Hematopoietic multipotent progenitor cell treated with erythropoietin and hydrocortisone succinate and interleukin-3 and kit ligand, for 8 days (in vitro differentiated cells): ENCODE data around the gene MUC20.
"Not testable (repeated sequence)": the region's sequence is repeated elsewhere in the genome, so short reads cannot be mapped to it uniquely, and the experiment has no call there.

ENCODE experiments used
- DNase-seq: peaks from one replicate; pipeline ENCODE4 v3.0.0-alpha.2; 2015

The MUC20 gene

DNA sequence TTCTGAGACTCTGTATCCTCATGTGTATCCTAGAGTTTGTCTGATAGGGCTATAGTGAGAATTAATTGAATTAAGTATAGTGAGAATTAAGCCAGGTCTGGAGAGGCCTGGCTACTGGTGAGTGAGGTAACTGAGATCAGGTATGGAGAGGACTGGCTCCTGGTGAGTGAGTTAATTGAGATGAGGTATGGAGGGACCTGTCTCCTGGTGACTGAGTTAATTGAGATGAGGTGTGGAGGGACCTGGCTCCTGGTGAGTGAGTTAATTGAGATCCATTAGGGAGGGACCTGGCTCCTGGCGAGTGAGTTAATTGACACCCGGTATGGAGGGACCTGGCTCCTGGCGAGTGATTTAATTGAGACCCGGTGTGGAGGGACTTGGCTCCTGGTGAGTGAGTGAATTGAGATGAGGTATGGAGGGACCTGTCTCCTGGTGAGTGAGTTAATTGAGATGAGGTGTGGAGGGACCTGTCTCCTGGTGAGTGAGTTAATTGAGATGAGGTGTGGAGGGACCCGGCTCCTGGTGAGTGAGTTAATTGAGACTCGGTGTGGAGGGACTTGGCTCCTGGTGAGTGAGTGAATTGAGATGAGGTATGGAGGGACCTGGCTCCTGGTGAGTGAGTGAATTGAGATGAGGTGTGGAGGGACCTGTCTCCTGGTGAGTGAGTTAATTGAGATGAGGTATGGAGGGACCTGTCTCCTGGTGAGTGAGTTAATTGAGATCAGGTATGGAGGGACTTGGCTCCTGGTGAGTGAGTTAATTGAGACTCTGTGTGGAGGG is 10.5 kb upstream of the MUC20 start:
- not testable (repeated sequence) for DNase-seq

DNA sequence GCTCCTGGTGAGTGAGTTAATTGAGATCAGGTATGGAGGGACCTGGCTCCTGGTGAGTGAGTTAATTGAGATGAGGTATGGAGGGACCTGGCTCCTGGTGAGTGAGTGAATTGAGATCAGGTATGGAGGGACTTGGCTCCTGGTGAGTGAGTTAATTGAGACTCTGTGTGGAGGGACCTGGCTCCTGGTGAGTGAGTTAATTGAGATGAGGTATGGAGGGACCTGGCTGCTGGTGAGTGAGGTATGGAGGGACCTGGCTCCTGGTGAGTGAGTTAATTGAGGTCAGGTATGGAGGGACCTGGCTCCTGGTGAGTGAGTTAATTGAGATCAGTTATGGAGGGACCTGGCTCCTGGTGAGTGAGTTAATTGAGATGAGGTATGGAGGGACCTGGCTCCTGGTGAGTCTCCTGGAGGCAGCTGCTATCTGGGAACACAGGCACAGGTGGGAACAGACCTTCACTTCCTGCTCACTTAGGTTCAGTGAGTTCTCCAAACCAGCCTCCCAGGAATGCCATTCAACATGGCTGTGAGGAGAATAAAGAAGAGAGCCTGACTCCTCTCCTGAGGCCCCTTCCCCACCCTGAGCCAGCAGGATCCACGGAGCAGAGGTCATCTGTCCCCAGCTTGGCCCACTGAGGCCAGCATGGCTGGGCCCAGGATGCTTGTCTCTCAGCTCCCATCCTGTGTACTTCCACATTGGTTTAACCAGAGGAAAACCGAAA is 9.5 kb upstream of the MUC20 start:
- not testable (repeated sequence) for DNase-seq

DNA sequence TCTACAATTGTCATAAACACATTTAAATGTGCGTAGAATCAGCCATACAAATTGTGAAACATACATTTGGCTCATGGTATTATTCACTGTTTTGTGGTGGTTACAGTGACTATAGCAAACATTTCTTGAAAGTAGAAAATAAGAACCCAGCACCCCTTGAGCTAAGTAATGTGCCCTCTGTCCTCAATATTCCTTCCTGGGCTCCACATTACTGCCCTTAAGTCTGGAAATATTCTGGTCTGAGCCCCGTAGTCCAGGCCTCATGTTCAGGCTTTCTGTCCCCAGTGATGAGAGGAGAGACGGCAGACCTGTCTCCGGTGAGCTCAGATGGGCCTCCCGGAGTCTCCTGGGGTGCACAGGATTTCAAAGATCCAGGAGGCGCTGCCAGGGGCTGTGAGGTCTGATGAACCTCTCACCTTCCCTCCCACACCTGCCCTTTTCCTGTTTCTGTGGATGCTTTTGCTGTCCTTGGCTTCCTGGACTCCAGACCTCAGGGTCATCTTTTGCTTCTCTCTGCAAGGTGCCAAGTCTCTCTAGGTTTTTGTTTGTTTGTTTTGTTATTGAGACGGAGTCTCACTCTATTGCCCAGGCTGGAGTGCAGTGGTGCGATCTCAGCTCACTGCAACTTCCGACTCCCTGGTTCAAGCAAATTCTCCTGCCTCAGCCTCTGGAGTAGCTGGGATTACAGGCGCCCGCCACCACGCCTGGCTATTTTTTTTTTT is 8.8 kb upstream of the MUC20 start:
- no peak for DNase-seq

DNA sequence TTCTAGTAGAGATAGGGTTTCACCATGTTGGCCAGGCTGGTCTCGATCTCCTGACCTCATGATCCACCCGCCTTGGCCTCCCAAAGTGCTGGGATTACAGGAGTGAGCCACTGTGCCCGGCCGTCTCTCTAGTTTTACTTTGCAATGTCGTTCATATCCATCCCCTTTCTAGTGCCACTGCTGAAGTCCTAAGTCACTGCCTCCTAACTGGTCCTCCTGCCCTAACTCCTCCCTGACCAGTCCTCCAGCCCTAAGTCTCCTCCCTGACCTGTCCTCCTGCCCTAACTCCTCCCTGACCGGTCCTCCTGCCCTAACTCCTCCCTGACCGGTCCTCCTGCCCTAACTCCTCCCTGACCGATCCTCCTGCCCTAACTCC is 8.3 kb upstream of the MUC20 start:
- not testable (repeated sequence) for DNase-seq

DNA sequence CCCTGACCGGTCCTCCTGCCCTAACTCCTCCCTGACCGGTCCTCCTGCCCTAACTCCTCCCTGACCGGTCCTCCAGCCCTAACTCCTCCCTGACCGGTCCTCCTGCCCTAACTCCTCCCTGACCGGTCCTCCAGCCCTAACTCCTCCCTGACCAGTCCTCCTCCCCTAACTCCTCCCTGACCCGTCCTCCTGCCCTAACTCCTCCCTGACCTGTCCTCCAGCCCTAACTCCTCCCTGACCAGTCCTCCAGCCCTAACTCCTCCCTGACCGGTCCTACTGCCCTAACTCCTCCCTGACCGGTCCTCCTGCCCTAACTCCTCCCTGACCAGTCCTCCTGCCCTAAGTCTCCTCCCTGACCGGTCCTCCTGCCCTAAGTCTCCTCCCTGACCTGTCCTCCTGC is 7.6 kb upstream of the MUC20 start:
- DNase-seq: not testable (repeated sequence)

DNA sequence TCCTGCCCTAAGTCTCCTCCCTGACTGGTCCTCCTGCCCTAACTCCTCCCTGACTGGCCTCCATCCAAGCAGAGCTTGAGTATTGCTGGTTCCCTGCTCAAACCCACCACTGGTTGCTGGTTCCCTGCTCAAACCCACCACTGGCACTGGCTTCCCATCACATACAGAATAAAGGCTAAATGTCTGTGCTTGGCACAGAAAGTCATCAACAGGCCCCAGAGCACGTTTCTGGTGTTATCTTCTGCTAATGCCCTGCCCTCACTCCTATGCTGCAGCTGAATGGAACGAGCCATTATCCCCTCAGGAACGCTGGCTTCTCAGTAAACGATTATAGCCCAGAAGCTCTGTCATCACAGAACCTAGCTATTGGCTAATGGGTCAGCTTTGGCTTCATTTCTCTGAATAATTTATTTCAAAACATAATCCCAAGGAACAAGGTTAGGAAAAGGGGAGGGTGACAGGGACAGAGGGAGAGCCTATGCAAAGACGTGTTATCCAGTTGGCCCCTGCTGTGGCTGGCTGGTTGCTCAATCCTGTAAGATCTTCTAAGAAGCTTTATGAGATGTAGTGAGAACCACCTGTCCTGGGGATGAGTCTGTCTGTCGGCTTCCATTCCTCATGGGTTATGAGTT is 6.3 kb upstream of the MUC20 start:
- DNase-seq: no peak

DNA sequence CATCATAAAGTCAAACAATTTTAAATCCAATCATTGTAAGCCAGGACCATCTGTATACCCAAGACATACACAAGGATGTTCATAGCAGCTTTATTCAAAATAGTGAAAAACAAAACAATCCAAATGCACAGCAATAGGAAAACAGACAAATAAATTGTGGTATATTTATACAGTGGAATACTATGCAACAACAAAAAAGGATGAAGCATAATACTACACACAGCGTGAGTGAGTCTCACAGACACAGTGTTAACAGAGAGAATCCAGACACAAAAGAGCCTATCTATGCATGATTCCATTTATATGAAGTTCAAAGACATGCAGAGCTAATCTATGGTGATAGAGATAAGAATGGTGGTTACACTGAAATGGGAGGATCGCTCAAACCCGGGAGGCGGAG is 5.6 kb upstream of the MUC20 start:
- DNase-seq: no peak

DNA sequence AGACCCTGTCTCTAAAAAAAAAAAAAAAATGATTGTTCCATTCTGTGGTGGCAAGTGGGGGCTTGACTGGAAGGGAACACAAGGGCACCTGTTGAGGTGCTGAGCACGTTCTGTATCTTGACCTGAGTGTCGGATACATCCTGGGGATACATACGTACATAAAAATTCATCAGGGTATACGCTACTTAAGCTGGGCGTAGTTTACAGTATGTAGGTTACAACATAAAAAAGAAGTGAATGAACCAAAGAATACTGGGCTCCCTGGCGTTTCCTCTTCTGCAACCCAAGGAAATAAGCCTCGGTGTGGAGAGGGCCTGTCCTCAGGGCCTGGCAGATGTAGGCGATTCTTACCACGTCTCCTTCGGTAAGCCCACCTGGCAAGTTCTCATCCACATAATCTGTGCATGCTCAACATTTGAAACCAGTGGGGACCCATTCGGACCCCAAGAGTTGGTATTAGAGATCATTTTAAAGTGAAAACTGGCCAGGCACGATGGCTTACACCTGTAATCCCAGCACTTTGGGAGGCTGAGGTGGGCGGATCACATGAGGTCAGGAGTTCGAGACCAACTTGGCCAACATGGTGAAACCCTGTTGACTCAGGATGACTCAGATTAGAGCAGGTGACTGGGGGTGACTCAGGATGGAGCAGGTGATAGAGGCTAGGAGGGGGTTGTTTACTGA is 5.1 kb upstream of the MUC20 start:
- no peak for DNase-seq

DNA sequence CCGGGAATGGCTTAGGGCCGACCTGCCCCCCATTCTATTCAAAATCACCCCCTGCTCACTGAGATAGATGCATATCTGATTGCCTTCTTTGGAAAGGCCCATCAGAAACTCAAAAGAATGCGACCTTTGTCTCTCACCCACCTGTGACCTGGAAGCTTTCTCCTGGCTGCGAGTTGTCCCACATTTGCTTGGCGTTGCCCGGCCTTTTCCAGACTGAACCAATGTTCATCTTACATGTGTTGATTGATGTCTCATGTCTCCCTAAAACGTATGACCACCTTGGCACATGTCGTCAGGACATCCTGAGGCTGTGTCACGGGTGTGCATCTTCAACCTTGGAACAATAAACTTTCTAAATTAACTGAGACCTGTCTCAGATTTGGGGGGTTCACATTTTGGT is 3.4 kb upstream of the MUC20 start:
- DNase-seq: no peak

DNA sequence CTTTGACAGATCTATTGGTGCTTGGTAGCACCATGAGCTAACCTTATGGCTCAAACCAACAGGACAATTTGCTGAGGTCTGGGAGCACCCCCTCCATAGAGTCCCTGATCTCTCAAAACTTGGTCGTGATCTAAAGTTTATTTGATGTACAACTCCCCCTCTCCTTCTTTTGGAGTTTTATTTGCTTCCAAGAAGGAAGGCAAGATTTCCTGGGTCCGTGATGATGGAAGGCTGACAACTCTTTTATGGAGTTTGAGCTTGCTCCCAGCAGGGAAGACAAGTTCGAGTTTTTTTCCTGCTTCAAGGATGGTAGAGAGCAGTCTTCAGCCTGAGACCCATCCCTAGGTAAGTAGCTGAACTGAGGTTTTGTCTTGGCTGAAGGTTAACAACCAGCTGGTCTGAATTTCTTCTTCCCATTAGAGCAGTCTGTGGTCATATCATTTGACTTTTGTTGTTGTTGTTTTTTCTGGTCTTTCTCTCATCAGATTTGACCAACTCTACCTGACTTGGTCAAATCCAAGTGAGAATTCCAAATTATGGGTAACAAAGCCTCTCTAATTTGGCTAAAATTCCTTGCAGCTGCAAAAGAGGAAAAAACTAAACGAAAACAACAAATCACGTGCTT is 2.8 kb upstream of the MUC20 start:
- DNase-seq: no peak

DNA sequence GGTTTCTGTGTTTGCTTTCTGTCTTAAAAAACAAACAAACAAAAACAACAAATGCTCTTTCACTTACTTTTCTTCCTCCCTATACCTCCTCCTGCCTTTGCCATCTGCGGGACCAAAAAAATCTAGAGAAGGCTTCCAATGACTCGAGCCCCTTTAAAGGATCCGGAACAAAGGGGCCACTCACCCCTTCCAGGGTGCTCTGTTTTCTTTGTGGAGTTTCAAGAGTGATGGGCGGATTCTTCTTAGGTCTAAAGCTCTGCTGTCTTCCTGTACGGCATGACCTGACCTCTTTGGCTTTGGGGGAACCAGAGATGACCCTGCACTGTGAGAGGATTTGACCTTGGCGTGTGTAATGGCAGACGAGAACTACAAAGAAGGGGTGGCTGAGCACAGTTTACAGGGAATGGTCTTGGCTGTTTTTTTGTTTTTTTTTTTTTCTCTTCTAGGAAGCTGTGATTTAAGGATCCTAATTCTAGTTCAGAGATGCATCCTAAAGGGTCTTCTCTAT is 2.2 kb upstream of the MUC20 start:
- DNase-seq: no peak

DNA sequence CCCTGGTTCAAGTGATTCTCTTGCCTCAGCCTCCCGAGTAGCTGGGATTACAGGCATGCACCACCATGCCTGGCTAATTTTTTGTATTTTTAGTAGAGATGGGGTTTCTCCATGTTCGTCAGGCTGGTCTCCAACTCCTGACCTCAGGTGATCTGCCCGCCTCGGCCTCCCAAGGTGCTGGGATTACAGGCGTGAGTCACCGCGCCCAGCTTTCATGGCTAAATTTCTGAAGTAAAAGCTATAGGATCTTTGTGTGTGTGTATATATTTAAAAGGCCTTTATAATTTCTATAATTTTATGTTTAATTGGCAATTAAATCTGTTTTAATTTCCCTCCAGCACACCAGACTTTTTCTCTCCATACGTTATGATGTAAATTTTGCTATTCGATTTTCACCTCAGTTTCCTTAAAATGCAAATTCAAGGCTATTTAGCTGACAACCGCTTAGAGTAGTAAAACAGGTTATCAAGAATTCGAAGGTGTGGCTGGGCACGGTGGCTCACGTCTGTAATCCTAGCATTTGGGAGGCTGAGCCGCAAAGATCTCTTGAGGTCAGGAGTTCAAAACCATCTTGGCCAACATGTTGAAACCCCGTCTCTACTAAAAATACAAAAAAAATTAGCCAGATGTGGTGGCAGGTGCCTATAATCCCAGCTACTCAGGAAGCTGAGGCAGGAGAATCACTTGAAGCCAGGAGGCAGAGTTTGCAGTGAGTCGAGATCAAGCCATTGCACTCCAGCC is 1.1 kb upstream of the MUC20 start:
- not testable (repeated sequence) for DNase-seq

DNA sequence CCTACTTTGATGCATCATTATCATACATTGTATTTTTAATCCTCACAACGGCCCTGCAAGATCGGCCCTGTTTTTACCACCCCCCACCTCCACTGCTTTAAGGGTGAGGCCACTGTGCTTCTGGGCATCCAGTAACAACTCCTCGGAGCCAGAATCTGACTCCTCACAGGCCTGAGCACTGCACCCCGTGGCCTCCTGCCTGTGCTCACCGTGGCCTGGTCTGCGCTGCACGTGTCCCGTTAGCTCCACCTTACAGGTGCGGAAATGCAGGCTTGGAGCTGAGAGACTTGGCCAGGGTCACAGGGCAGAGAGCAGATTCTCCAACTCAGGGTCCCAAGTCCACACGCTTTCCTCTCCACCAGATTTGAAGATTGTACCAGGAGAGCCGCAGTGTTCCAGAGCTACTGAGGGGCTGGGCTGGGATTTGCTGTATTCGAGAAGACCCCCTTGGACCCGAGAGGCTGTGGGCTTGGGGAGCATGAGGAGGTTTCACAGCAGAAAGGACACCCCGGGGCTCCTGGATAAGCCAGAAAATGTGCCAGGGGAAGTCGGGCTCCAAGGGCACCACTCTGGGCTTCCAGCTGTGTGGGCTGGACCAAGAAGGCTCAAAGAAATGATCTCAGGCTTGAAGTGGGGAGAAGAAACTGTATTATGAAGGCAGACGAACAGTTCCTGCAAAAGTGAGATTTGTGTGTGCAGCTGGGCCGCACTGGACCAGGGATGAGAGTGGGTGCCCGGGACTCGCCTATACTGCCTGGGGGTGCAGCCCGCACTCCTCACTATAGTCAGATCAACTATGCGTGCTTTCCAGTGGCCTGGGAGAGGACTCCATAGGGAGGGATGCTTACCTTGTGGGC is 1.6 kb downstream of the MUC20 start:
- not testable (repeated sequence) for DNase-seq

DNA sequence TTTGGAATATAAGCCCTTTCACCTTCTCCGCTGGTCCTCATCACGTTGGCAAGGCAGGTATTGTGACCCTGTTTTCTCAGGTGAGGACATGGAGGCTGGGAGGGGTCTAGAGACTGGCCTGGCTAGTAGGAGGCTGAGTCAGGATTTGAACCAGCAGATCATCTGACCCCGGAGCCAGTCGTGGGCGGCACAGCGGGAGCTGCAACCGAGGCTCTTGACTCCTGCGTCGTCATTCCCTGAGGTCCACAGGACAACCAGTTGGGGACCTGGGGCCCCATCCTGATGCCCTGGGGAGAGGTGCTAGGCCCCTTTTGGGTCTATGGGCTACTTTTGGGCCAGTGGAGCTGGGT is 2.2 kb downstream of the MUC20 start:
- DNase-seq: not testable (repeated sequence)

DNA sequence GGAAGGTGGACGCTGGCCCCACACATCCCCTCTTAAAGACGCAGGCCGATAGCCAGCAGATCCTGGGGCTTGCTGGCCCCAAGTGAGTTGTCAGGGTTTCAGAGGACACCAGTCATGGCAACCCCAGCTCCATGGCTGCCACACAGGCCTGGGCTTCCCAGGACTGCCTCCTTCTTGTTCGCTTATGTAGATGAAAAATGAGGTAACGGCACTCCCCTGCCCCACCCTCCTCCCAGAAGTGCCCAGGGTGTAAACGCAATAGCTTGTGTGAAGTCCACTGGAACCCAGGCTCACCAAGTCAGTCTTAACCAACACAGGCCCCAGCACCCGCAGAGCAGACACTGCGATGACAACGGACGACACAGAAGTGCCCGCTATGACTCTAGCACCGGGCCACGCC is 3.6 kb downstream of the MUC20 start:
- DNase-seq: not testable (repeated sequence)

DNA sequence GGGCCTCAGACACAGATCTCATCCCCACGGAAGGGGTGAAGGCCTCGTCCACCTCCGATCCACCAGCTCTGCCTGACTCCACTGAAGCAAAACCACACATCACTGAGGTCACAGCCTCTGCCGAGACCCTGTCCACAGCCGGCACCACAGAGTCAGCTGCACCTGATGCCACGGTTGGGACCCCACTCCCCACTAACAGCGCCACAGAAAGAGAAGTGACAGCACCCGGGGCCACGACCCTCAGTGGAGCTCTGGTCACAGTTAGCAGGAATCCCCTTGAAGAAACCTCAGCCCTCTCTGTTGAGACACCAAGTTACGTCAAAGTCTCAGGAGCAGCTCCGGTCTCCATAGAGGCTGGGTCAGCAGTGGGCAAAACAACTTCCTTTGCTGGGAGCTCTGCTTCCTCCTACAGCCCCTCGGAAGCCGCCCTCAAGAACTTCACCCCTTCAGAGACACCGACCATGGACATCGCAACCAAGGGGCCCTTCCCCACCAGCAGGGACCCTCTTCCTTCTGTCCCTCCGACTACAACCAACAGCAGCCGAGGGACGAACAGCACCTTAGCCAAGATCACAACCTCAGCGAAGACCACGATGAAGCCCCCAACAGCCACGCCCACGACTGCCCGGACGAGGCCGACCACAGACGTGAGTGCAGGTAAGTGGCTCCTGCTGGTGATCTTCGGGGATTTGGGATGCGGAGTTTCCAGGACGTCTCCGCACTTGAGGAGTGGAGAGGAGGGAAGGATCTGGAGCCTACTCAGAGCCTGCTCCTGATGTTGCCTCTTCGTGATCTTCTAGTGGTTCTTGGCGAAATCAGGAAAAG is 5.3 kb downstream of the MUC20 start:
- DNase-seq: not testable (repeated sequence)

DNA sequence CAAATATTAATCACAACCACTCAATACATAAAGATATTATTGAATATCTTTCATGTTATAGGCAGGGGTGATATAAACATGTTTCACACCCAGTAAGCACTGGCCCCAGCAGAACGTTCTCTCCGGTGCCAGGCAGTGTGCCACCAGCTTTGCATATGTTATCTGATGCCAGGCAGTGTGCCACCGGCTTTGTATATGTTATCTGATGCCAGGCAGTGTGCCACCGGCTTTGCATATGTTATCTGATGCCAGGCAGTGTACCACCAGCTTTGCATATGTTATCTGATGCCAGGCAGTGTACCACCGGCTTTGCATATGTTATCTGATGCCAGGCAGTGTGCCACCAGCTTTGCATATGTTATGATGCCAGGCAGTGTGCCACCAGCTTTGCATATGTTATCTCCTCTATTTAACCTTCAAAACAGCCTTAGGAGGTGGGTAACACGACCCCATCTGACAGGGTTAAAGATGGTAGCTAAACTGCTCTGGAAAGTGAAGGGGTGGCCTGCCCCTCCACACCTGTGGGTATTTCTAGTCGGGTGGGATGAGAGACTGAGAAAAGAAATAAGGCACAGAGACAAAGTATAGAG is 6.9 kb downstream of the MUC20 start:
- DNase-seq: peak; percentile 21

DNA sequence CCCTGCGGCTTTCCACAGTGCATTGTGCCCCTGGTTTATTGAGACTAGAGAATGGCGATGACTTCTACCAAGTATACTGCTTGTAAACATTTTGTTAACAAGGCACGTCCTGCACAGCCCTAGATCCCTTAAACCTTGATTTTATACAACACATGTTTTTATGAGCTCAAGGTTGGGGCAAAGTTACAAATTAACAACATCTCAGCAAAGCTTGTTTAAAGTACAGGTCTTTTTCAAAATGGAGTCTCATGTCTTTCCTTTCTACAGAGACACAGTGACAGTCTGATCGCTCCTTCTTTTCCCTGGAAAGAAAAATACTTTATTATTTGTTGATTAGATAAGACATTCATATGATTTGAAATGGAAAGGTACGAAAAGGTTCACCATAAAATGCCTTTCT is 8.0 kb downstream of the MUC20 start:
- DNase-seq: not testable (repeated sequence)
